ENCODE results near the gene NET1.

Gene NET1

DNA sequence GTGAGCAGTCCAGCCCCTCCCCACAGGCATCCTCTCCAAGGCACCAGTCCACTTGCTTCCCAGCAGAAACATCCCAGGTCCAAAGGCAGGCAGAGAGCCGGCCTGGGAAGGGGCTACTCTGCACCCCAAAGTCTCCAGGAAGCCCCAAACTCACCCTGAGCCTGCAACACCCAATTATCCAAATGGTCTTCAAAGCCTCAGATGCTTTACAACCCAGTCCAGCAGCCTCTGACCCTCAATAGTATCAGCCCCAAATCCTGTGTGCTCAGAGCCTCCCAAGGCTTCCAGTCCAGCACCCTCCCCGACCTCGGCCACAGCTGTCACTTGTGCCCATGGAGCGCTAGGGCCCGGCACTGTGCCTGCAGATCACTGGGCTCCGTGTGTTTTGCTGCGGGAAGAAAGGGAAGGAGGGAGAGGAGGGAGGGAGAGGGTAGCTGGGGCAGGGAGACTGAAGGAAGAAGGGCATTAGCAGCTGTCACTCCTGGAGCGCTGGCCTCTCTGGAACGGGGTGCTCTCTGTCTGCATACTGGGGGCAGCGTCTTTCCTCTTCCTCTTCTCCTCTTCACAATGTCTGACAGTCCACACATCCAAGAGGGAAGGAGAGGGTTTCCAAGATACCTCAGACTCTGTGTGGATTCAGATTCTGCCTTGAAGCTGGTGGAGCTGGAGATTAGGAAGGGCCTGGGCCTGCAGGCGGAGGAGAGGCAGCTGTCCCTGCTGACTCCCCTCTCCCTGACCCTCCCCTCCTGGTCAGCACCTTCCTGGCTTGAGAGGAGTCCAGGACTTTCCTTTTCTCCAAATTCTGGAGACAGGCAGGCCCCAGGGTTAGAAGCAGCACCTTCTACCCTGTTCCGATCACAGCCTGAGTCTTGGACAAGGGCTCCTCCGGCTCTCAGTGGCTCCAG is 73.8 kb downstream of the NET1 start:
- no peak for DNase-seq

DNA sequence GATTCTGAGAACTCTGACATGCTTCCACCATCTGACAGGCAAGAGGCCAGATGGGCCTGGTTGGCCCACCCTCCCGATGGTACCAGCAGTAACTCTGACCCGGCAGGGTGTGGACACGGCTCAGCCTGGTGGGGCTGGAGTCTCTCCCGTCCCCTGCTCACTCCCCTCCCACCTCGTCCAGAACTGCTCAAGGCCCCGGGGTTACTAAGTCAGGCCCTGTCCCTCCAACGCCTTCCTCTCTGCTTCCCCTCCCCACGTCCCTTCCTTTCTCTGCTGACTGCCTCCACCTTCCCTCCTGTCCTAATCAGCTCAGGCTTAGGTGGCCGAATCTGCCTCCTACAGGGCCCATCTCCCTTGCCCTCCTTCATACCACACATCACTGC is 74.5 kb downstream of the NET1 start:
- DNase-seq = no peak

DNA sequence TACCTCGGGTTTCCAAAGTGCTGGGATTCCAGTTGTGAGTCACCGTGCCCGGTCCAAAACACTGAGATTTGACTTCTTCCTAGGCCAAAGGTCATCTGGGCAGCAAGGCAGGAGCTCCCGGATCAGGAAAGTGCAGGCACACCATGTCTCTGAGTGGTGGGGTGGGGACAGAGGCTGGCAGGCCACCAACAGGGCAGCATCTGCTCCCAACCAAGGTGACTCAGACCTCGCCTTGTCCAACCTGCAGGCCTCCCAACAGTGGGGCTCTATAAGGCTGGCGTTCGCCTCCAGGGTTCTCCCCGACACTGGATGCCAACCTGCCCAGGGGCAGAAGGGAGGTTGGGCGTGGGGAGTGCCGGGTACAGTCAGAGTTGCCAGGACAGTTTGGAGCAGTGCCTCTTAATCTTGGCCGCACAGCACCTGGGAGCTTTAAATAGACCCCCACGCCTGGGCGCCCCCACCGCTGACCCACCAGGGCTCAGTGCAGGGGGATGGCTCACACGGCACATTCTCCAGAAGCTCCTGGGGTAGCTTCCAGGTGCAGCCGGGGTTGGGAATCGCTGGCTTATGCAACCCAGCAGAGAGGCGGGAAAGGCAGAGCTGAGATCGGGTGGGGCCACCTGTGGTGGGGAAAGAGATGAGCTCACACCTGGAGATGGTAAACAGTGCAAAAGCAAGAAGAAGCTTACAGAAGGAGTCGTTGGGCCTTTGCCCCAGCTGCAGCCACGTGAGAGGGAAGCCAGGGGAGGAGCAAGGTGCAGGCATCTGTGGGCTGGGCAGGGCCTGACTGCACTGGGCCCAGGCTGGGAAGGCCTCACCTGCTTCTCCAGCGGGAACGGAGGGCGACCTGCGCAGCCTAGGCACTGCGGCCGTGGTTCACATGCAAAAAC is 76.2 kb downstream of the NET1 start:
- DNase-seq = no peak

GRCh38 chr10:5490032-5490431 is 77.7 kb downstream of the NET1 start:
- DNase-seq = no peak

DNA sequence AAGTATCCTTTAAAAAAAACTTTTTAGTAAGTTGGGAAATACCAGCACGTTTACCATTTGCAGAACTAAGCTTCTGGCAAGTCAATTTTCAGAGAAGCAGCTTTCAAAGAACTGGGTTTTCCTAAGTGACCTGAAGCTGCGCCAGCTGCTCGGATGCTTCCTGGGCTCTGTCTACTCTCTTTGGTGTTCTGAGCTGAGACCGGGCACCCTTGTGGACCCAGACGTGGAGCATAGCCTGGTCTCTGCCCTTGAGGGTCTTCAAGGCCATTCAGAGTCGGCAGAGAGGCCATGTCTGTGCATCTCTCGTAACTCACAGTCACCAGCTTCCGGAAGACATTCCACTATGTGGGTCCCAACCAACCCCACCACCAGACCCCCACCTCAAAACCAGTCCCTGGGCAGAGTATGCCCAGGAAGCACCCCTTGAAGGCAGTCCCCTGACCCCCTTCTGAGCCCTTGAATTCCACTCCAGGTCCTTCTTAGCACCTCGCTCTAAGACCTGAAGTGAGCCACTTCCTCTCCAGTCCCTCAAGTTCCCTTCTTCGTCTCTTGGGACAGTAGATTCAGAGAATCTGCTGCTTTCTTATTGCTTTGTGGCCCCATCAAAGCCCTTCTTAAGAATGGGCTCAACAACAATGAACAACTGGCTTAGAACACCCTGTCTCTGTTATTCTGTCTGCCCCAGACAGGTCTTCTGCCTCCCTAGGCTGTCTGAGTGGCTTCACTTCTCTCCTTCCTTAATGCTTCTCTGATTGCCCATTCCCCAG is 78.5 kb downstream of the NET1 start:
- DNase-seq = no peak

- no peak for DNase-seq
Measured at GRCh38 chr10:5491477-5491876, 79.1 kb downstream of the NET1 start.

DNA sequence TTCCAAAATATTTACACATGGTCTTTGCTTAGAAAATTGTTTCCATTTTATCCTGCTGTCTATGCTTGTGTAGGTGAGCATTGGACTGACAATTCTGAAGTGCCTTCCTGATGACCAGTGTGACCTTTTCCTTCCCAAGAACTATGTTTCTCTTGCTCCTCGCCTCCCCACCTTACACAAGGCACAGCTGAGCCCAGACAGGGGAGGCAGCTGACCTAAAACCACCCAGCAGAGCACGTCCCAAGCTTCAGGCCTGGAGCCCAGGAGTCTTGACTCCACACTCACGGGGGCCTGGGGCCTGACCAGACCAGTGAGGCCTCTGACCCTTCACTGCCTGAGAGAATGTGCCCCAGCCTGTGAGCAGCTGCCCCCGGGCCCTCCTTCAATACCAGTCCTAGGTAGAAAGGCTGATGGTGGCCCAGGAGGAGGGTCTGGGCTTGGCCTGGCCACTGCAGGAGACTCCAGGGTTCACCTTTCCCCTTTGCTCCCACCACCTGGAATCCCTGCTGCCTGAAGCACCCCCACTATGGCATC is 80.0 kb downstream of the NET1 start:
- no peak for DNase-seq

DNA sequence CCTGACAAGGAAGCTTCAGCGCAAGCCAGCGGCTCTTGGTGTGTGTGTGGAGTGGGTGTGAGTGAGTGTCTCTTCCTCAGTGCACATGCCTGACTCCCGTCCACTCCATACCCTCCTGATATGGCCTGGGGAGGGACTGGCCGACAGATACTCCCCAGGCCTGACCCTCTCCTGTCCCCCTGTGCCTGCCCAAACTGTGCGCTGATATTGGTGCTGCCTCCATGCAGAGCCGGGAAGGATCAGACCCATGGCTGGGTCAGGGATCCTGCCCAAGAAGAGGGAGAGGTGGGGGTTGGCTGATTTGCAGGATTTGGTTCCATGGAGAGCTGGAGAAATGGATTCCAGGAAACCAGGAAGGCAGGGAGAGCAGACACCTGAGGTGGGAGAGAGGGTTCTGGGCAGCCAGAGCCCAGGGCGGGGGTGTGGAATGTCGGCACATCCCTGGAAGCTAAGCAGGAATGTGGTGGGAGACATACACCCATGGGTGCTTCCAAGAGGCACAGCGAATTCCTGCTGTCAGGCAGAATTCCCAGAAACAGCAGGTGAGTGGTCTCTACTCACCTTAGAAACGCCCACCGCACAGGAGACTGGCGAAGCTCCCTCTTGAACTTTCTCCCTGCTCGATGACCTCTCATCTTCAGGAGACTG is 80.7 kb downstream of the NET1 start:
- no peak for DNase-seq

- DNase-seq = no peak
Measured at GRCh38 chr10:5493691-5494090, 81.3 kb downstream of the NET1 start.

- no peak for DNase-seq
Measured at GRCh38 chr10:5494611-5495010, 82.3 kb downstream of the NET1 start.

- DNase-seq = no peak
Measured at GRCh38 chr10:5496261-5497250, 84.2 kb downstream of the NET1 start.

DNA sequence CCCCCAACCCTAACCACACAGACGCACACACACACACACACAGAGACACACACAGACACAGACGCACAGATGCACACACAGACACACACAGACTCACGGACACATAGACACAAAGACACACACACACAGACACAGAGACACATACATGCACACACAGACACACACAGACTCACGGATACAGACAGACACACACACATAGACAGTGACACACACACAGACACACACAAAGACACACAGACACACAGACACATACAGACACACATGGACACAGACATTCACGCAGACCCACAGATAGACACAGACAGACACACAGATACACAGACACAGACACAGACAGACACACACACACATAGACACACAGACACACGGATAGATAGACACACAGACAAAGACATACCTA is 84.9 kb downstream of the NET1 start:
- no peak for DNase-seq

- no peak for DNase-seq
Measured at GRCh38 chr10:5497948-5498730, 85.8 kb downstream of the NET1 start.

DNA sequence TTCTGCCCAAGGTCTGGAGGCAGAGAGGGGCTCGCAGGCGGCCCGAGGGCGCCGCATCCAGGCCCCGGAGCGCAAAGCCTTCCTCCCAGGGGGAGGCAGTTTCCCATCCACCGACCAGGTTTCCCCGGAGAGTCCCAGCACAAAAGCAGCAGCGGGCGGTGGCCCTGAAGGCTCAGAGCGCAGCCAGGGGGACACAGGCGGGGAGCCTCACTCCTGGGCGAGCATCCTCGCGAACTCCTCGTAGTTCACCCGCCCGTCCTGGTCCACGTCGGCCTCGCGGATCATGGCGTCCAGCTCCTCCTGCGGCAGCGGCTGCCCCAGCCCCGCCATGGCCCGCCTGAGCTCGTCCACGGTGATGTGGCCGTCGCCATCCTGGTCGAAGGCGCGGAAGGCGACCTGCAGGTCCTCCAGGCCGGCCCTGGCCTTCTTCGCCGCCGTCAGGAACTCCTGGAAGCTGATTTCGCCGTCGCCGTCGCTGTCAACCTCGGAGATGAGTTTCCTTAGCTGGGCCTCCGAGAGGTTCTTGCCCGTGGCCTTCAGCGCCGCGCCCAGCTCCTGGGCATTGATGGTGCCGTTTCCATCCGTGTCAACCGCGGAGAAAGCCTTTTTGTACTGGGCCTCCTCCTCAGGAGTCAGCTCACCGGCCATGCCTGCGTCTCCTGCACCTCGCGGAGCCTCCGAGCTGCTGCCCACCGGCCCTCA is 86.6 kb downstream of the NET1 start:
- no peak for DNase-seq

- no peak for DNase-seq
Measured at GRCh38 chr10:5499493-5500140, 87.3 kb downstream of the NET1 start, which contains the start of gene CALML5. TSS of gene CALML5 (minus strand) at chr10:5499570. CDS start at chr10:5499438, 132 bp downstream.

DNA sequence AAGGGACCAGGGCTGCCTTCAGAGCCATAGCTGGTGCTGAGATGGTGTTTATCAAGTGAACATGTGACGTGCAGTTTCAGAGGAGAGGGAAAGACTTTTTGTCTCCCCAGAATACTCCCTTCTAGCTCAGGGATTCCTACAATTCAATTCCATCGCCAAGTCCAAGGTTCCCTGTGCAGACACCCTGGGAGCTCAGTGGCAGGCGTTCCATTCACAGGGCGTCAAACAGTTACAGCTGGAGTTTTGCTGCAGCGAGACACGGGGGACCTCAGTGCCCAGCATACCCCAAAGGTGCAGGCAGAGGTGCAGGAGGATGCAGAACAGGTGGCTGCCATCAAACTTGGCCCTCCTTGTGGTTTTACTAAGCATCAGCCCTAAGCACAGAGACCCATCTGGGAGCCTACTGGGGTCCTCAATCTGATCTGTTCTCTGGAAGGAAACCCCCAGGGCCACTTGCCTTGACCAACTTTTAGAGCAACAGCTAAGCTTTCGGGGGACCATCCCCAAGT is 87.9 kb downstream of the NET1 start:
- no peak for DNase-seq

- DNase-seq = no peak
Measured at GRCh38 chr10:5500910-5501309, 88.6 kb downstream of the NET1 start.

DNA sequence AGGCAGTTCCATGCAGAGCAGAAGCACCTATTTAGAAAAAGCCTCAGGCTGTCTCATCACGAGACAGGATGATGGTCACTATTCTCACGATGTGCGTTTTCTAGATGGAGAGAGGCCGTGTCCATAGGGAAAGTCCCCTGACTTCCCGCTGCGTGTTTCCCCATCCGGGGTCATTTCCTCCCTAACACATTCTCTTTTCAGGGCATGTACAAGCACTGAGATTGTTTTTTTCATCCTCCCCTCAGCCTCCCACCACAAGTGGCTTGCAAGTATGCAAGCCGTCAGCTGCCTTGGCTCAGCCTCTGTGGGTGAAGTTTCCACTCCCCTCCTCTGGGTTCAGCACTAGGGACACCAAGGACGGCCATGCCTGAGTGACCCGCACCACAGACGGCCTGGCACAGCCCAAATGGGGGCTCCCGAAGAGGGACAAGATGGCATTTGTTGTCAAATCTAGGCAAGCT is 89.7 kb downstream of the NET1 start:
- DNase-seq = no peak
